B cell (primary cell): ENCODE measurements around the gene CTNNA2. TPM values are rescaled to one million over a fixed set of nuclear protein-coding genes. Genes with fewer than 3 reads are reported as not detected.

Experiments
- ATAC-seq: fragments of 200-7000 bp; cut with Tn5 transposase; one replicate; pipeline ENCODE4 v1.10.0; 2021; ENCODE audit warnings: low read depth, mild to moderate bottlenecking, moderate number of reproducible peaks, moderate library complexity
- CTCF ChIA-PET: fragments of 350-600 bp; sonication (Branson Sonifier 250); formaldehyde crosslinking; loops from one replicate; lab custom pipeline; 2021; ENCODE audit warnings: antibody characterized with exemption, inconsistent platforms; lab: Charles Lee
- POLR2A ChIA-PET: fragments of 350-600 bp; sonication (Branson Sonifier 250); formaldehyde crosslinking; loops from one replicate; lab custom pipeline; 2021; ENCODE audit warnings: antibody characterized with exemption; lab: Charles Lee
- DNase-seq: peaks from one replicate; pipeline ENCODE4 v3.0.0; 2013
- H2AFZ ChIP-seq: 2 replicates; pipeline ENCODE4 v1.6.1; 2012; ENCODE audit warnings: mild to moderate bottlenecking, low read depth, low read length; ENCODE audit not compliant: insufficient read depth, poor library complexity, severe bottlenecking
- H3K27ac ChIP-seq, 2 donors: 1 replicate in 1 of 2; 2 replicates in 1 of 2; pipeline ENCODE4 v1.5.1; 2012 to 2013; ENCODE audit warnings: low read length in 2 of 2, mild to moderate bottlenecking in 2 of 2, moderate library complexity in 1 of 2
- H3K27me3 ChIP-seq, 4 experiments: fragments of 200-600 bp in 1 of 4; sonication (generic) in 1 of 4; replicated peaks in 1 of 4; 1 replicate in 2 of 4; 2 replicates in 2 of 4; pipeline versions ENCODE4 v1.6.1 to v1.7.0; 2013 to 2016; ENCODE audit warnings: low read length in 3 of 4, mild to moderate bottlenecking in 2 of 4, mixed read lengths in 1 of 4, moderate library complexity in 1 of 4; ENCODE audit not compliant: insufficient read depth in 4 of 4, control insufficient read depth in 3 of 4; ENCODE audit errors: control extremely low read depth in 1 of 4
- H3K36me3 ChIP-seq, 2 experiments: replicated peaks in 1 of 2; 1 replicate in 1 of 2; 2 replicates in 1 of 2; pipeline versions ENCODE4 v1.6.1 to v1.7.1; 2013; ENCODE audit warnings: low read length in 1 of 2; ENCODE audit not compliant: insufficient read depth in 2 of 2, control insufficient read depth in 1 of 2; ENCODE audit errors: control extremely low read depth in 1 of 2, extremely low read depth in 1 of 2
- H3K4me1 ChIP-seq, 2 donors: fragments of 200-600 bp in 1 of 2; sonication (generic) in 1 of 2; 1 replicate in 1 of 2; 2 replicates in 1 of 2; pipeline versions ENCODE4 v1.5.1 to v1.6.1; 2013 to 2017; ENCODE audit warnings: low read length in 2 of 2; ENCODE audit not compliant: control insufficient read depth in 2 of 2, insufficient read depth in 2 of 2
- H3K4me2 ChIP-seq: replicated peaks from 2 replicates; pipeline ENCODE3; 2012; ENCODE audit warnings: mild to moderate bottlenecking, low read depth, low read length; ENCODE audit not compliant: poor library complexity, severe bottlenecking
- H3K4me3 ChIP-seq, 5 experiments: fragments of 200-600 bp in 1 of 5; sonication (generic) in 1 of 5; 1 replicate in 3 of 5; 2 replicates in 2 of 5; pipeline versions ENCODE4 v1.5.1 to v1.7.0; 2011 to 2016; ENCODE audit warnings: low read length in 4 of 5, mild to moderate bottlenecking in 4 of 5, low read depth in 2 of 5, control low read depth in 1 of 5, moderate library complexity in 1 of 5; ENCODE audit not compliant: insufficient read depth in 1 of 5; ENCODE audit errors: control extremely low read depth in 1 of 5, extremely low read depth in 1 of 5
- H3K79me2 ChIP-seq: fragments of 200-600 bp; sonication (generic); one replicate; pipeline ENCODE4 v1.6.0; 2016; ENCODE audit warnings: low read length; ENCODE audit not compliant: control insufficient read depth, insufficient read depth
- H3K9ac ChIP-seq: fragments of 200-600 bp; sonication (generic); 2 replicates; pipeline ENCODE4 v1.6.1; 2017; ENCODE audit warnings: mild to moderate bottlenecking, low read length, moderate library complexity
- H3K9me3 ChIP-seq, 3 donors: one replicate each; pipeline versions ENCODE4 v1.6.1 to v1.7.1; 2013; ENCODE audit warnings: low read length in 2 of 3; ENCODE audit not compliant: control insufficient read depth in 2 of 3, insufficient read depth in 1 of 3; ENCODE audit errors: control extremely low read depth in 1 of 3
- H4K20me1 ChIP-seq: 2 replicates; pipeline ENCODE4 v1.6.0; 2012; ENCODE audit warnings: mild to moderate bottlenecking, low read length; ENCODE audit not compliant: insufficient read depth, control insufficient read depth, poor library complexity, severe bottlenecking
- H3K27ac Mint-ChIP-seq: one replicate; pipeline ENCODE4 v1.8.0; 2021; ENCODE audit warnings: mixed read lengths
- H3K27me3 Mint-ChIP-seq: one replicate; pipeline ENCODE4 v1.8.0; 2021; ENCODE audit warnings: mixed read lengths
- H3K4me1 Mint-ChIP-seq: one replicate; pipeline ENCODE4 v1.8.0; 2021; ENCODE audit warnings: mixed read lengths
- H3K4me3 Mint-ChIP-seq: one replicate; pipeline ENCODE4 v1.8.0; 2021; ENCODE audit warnings: mixed read lengths
- H3K9me3 Mint-ChIP-seq: one replicate; pipeline ENCODE4 v1.8.0; 2022; ENCODE audit warnings: mixed read lengths; ENCODE audit not compliant: insufficient read depth
- CTCF ChIP-seq: fragments of 200-600 bp; IDR thresholded peaks from one replicate; pipeline ENCODE4 v1.8.0; 2022; ENCODE audit warnings: antibody characterized with exemption, mild to moderate bottlenecking
- EZH2 ChIP-seq: IDR thresholded peaks from 2 replicates; pipeline ENCODE4 v1.6.1; 2012; ENCODE audit warnings: borderline replicate concordance, low read depth, mild to moderate bottlenecking, moderate library complexity, low read length; ENCODE audit not compliant: insufficient read depth, poor library complexity, severe bottlenecking
- WGBS: methylation state at CpG from one replicate; pipeline ENCODE4 v1.1.5; 2013; ENCODE audit warnings: missing lambda C conversion rate; ENCODE audit not compliant: insufficient coverage; 5-methylcytosine and 5-hydroxymethylcytosine counted together
- intact Hi-C: fragments of 100-400 bp; cut with micrococcal nuclease; formaldehyde crosslinking; loops from one replicate; pipeline ENCODE4 v1.10.0; 2022
- polyA plus RNA-seq: library from polyadenylated mRNA; depleted of rRNA; stranded (reverse); fragments of >200 nt; gene quantifications from 2 replicates; pipeline ENCODE4 v1.2.3, GENCODE V29; 2012
- total RNA-seq, 2 donors: library from RNA; stranded (reverse); fragments of 120-200 nt in 1 of 2; gene quantifications; 1 replicate in 1 of 2; 2 replicates in 1 of 2; pipeline versions ENCODE4 v1.2.3 to v1.2.4, GENCODE V29; 2013 to 2022

CTNNA2 gene
- total and polyA plus RNA-seq, 2 donors (not counting 1 experiment from before 2014, with no cell fraction given) = not detected

DNA sequence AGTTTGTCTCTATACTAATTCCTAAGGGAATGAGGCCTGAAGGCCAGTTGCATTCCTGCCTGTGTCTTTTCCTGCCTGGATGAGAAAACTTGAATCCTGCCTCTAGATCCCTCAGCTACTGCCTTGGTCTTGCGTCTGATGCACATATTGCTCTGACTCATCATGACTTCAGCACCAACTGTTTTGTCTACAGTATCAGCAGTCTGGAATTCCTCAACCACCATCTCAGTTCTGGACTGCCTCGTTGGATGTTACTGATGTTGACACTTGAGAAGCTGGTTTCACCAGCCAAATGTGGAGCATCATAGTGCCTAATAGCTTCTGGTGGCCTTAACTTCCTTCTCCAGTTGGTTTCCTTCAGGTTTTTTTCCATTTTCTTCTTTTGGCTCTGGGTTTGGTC lies 211.0 kb downstream of the CTNNA2 start:
- Histone ChIP-seq H3K9me3 (no peaks in the 10 kb centered on the region), H4K20me1 (no peaks in the 10 kb centered on the region), H3K27ac (no peak overlapping the region), H3K4me1 (no peaks in the 10 kb centered on the region), H3K79me2 (no peaks in the 10 kb centered on the region), H3K4me2 (no peak overlapping the region), H3K4me3 (no peak overlapping the region), H3K27me3 (no peaks in the 10 kb centered on the region), H3K36me3 (no peaks in the 10 kb centered on the region), H3K9ac (no peak overlapping the region), H2AFZ (no peak overlapping the region)
- ChIA-PET CTCF (no interaction called here), POLR2A (no interaction called here)
- Mint-ChIP-seq H3K4me1 (no peaks in the 10 kb centered on the region), H3K4me3 (no peak overlapping the region), H3K27me3 (no peaks in the 10 kb centered on the region), H3K27ac (no peak overlapping the region), H3K9me3 (no peaks in the 10 kb centered on the region)
- intact Hi-C loops = no loop called here
- ATAC-seq (no peak), DNase-seq (no peak)
- 70% methylated on average over 2 of the region's 2 CpGs for WGBS
- TF ChIP-seq CTCF (no peak), EZH2 (no peak)

- Histone ChIP-seq H3K27ac (no peak overlapping the region), H3K4me2 (no peak overlapping the region), H3K79me2 (no peaks in the 10 kb centered on the region), H3K9ac (no peak overlapping the region), H2AFZ (no peak overlapping the region), H4K20me1 (no peaks in the 10 kb centered on the region), H3K27me3 (no peaks in the 10 kb centered on the region), H3K4me3 (no peak overlapping the region), H3K4me1 (no peaks in the 10 kb centered on the region), H3K36me3 (no peaks in the 10 kb centered on the region), H3K9me3 (no peaks in the 10 kb centered on the region)
- Mint-ChIP-seq H3K4me3 (no peak overlapping the region), H3K4me1 (no peaks in the 10 kb centered on the region), H3K27ac (no peak overlapping the region), H3K9me3 (no peaks in the 10 kb centered on the region), H3K27me3 (no peaks in the 10 kb centered on the region)
- DNase-seq (no peak), ATAC-seq (no peak)
- intact Hi-C loops = no loop called here
- POLR2A ChIA-PET = no interaction called here
- CTCF ChIA-PET = no interaction called here
- no peak for TF ChIP-seq EZH2
- no peak for TF ChIP-seq CTCF
- WGBS = no CpG with 5 or more reads among the region's 1 CpG
Measured at GRCh38 chr2:79729532-79729931, 216.7 kb downstream of the CTNNA2 start.
